Measurements from ENCODE around the gene NOTCH4.

The NOTCH4 gene

DNA sequence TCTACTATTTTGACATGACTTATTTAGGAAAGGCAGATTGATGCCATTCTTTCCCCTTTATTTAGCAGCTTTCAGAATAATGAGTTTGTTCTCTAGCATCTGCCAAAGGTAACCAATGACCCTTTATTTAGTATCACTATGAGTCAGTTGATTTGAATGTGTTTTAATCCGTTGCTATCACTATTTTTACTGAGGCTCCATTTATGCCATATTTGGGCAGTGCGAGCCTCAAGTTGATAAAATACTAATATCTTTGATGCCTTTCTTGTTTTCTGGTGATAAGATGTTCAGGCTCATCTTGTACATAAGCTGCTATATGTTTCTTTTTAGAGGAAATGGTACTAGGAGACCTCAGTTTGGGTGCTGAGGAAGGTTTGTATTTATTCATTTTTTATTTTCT lies 15.6 kb upstream of the NOTCH4 start:
- TF ChIP-seq, protein P1, sequence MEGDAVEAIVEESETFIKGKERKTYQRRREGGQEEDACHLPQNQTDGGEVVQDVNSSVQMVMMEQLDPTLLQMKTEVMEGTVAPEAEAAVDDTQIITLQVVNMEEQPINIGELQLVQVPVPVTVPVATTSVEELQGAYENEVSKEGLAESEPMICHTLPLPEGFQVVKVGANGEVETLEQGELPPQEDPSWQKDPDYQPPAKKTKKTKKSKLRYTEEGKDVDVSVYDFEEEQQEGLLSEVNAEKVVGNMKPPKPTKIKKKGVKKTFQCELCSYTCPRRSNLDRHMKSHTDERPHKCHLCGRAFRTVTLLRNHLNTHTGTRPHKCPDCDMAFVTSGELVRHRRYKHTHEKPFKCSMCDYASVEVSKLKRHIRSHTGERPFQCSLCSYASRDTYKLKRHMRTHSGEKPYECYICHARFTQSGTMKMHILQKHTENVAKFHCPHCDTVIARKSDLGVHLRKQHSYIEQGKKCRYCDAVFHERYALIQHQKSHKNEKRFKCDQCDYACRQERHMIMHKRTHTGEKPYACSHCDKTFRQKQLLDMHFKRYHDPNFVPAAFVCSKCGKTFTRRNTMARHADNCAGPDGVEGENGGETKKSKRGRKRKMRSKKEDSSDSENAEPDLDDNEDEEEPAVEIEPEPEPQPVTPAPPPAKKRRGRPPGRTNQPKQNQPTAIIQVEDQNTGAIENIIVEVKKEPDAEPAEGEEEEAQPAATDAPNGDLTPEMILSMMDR (IDR thresholded peaks at IDR 0.05; ENCODE audit: borderline replicate concordance, insufficient read depth, low read depth, low read length), result no peak
- no peak overlapping the region for H3K4me3 ChIP-seq (ENCODE audit: low read depth, low read length)

DNA sequence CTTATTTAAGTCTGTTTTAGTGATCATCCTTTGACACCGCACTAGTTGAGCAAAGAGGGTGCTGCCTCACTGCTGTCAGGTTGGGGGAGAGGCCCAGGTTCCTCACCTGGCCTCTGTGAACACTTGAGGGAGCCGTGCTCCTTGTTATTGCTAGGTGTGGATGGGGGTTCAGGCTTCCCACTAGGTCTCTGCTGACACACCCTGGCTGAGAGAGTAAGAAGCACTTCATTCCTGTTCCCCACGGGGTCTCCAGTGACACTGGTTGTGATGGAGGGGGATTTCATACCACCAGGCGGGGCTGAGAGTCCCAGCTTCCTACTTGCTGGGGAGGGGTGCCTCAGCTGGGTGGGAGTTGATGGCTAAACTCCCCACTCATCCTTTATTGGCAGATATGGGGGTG lies 11.1 kb upstream of the NOTCH4 start:
- H3K4me3 ChIP-seq (ENCODE audit: low read depth, low read length), result no peak overlapping the region
- TF ChIP-seq, protein P1 (IDR thresholded peaks at IDR 0.05; ENCODE audit: borderline replicate concordance, insufficient read depth, low read depth, low read length), result peak; percentile 3; the same call in 1 of the 2 replicates

DNA sequence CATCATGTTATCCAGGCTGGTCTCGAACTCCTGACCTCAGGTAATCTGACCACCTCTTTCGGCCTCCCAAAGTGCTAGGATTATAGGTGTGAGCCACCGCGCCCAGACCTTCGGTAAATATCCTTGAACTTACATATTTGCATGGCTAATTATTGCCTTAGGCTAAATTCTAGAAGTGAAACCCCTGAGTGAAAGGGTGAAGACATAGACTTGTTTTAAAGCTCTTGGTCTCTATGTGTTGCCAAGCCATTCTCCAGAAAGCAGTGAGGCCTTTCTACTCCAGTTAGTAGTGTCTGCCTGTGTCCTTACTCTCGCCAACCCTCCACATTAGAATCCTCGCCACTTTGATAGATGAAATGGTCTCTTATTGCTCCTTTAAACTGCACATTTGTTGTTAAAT lies 2.6 kb upstream of the NOTCH4 start:
- TF ChIP-seq, protein P1 (IDR thresholded peaks at IDR 0.05; ENCODE audit: borderline replicate concordance, insufficient read depth, low read depth, low read length), result no peak
- H3K4me3 ChIP-seq (ENCODE audit: low read depth, low read length), result no peak overlapping the region

DNA sequence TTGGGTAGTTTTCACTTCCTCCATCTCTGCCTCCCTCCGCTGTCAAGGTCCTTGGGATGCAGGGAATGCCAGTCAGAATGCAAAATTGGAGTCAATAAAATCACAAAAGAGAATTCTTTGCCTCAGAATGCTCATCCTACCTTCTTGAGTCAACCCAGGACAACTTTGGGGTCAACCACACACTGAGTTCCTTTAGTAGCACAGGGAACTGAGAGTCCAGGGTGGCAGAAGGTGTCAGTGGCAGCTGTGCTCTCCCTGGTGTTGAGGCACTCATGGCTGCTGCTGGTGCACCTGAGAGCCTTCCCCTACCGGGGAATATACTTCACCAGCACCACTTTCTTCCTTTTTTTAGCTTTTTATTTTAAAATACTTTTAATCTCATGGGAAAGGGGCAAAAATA lies 829 bp upstream of the NOTCH4 start:
- H3K4me3 ChIP-seq (ENCODE audit: low read depth, low read length), result no peak overlapping the region
- TF ChIP-seq, protein P1 (IDR thresholded peaks at IDR 0.05; ENCODE audit: borderline replicate concordance, insufficient read depth, low read depth, low read length), result no peak

DNA sequence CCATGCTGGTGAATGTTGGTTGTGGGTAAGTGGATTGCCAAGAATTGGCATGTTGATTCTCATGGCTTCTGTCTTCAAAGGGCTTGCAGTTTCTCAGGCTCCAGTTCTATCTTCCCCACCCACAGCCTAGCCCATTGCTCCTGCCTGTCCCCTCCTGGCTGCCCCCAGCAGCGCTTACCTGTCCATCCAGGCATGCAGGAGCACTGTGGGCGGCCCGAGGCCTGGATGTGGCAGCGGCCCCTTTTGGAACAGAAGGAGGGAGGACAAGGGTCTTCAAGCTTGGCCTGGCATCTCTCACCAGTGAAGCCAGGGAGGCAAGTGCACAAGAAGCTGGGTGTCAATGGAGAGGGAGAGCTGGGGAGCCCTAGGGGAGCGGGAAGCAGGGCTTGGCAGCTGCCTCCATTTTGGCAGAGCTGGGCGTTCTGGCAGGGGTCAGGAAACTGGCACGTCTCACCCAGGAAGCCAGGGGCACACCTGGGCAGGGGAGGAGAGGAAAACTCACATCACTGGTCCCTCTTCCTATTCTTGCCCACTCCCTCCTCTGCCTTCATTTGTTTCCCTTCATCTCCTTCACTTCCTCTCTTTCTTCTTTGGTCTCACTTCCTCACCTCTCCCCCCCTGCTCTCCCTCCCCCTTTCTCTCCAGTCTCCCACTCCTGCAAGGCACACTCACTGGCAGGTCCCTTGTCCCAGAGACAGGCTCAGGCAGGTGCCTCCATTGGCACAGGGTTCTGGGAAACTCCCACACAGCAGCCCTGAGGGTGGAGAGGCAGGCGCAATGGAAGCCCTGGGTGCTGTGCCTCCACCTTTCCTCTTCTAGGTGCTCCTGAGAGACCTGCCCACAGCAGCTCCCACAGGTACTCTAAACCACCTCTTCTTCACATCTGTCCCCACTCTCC lies 1.3 kb downstream of the NOTCH4 start:
- no peak overlapping the region for H3K4me3 ChIP-seq (ENCODE audit: low read depth, low read length)
- TF ChIP-seq, protein P1 (IDR thresholded peaks at IDR 0.05; ENCODE audit: borderline replicate concordance, insufficient read depth, low read depth, low read length), result no peak

DNA sequence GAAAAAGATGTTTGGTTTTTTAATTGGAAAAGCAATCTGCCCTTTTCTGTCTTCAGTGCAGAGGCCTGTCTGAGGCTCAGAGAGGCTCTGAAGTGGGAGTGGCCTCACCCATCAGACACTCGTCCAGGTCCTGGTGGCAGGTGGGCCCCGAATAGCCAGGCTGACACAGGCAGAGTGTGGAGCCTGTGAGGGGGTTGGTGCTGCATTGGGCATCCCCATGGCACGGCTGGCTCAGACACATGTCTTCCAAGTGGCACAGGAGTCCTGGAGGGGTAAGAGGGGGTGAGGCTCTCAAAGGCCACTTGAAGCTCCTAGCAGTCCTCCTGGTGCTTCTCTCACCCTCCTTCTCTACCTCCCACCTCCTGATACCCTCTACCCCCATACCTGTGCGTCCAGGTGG lies 3.8 kb downstream of the NOTCH4 start:
- no peak overlapping the region for H3K4me3 ChIP-seq (ENCODE audit: low read depth, low read length)
- TF ChIP-seq, protein P1 (IDR thresholded peaks at IDR 0.05; ENCODE audit: borderline replicate concordance, insufficient read depth, low read depth, low read length), result no peak

DNA sequence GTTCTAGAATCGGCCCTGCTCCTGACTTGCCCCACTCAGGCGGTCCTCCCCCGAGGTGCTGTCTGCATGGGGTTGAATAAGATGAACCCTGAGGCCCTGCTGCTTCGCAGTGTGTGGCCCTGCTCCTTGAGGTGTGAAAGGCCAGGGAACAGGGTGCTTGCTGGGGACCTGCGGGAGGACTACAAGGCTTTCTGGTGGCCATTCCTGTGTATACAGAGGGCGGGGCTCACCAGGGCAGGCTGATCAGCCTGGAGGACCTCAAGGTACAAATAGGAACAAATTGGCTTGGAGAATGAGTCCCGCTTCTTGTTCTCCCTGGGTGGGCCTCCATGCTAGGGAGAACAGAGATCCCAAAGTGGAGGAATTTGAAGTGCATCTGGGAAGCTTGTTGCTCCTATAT lies 5.7 kb downstream of the NOTCH4 start:
- no peak overlapping the region for H3K4me3 ChIP-seq (ENCODE audit: low read depth, low read length)
- TF ChIP-seq, protein P1 (IDR thresholded peaks at IDR 0.05; ENCODE audit: borderline replicate concordance, insufficient read depth, low read depth, low read length), result no peak

All from GM12875 (cell line).